AG04450 (cell line): ENCODE data around the gene GRB7. TPM values are rescaled to one million over a fixed set of nuclear protein-coding genes. Genes with fewer than 3 reads are reported as not detected.

Source experiments
- CTCF ChIA-PET: fragments of 300-600, 350-600 bp; formaldehyde crosslinking; extraction: SDS; loops from one replicate; lab custom pipeline; 2022; ENCODE audit warnings: antibody characterized with exemption, inconsistent platforms; lab: Charles Lee
- POLR2A ChIA-PET: fragments of 350-600 bp; formaldehyde crosslinking; extraction: SDS; loops from one replicate; lab custom pipeline; 2021; ENCODE audit warnings: antibody characterized with exemption, inconsistent platforms; lab: Yijun Ruan, JAX
- DNase-seq: peaks from one replicate; pipeline ENCODE4 v3.0.0-alpha.2; 2011; ENCODE audit warnings: low read depth, low spot score
- H3K27ac ChIP-seq: one replicate; pipeline ENCODE4 v1.5.1; 2012; ENCODE audit warnings: low read depth, low read length, control low read depth
- H3K27me3 ChIP-seq: one replicate; pipeline ENCODE4 v1.6.0; 2012; ENCODE audit warnings: low read length; ENCODE audit not compliant: control insufficient read depth, insufficient read depth
- H3K4me3 ChIP-seq: 2 replicates; pipeline ENCODE4 v1.5.1; 2011; ENCODE audit warnings: mild to moderate bottlenecking, low read depth, low read length, control low read depth
- H3K9me3 ChIP-seq: 2 replicates; pipeline ENCODE4 v1.5.1; 2012; ENCODE audit warnings: low read length; ENCODE audit not compliant: control insufficient read depth, insufficient read depth
- CTCF ChIP-seq: IDR thresholded peaks from 2 replicates; pipeline ENCODE4 v1.5.1; 2011; ENCODE audit warnings: low read depth, low read length, control low read depth, inconsistent platforms
- polyA plus RNA-seq: library from polyadenylated mRNA; depleted of rRNA; stranded (reverse); fragments of >200 nt; gene quantifications from 2 replicates; pipeline ENCODE4 v1.2.3, GENCODE V29; 2011

The GRB7 gene
- polyA plus RNA-seq, 1 experiment = 0.05 TPM

DNA sequence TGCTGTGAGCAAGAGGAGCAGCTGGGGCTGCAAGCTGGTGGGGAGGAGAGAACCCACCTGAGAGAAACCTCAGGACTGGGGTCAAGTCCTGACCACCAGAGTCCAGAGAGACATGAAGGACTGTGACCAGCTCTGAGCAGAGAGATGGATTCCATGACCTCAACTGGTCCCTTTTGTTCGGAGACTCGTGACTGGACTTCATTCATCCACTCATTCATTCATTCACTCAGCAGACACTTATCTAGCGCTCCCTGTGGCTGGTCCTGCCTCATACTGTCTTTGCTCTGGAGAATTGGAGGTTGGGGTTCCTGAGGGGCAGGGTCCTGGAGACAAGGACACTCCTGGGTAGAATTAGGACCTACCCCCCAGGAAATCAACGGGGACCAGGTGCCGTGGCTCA is 33.8 kb upstream of the GRB7 start:
- no peak for TF ChIP-seq CTCF
- DNase-seq = no peak
- no peak overlapping the region for H3K27ac ChIP-seq
- H3K27me3 ChIP-seq = no peaks in the 10 kb centered on the region
- CTCF ChIA-PET = interaction anchor here (2.7 kb wide), 1 partner anchor 26 kb away, joined by 20 read pairs; the partner anchor contains the start of gene MIEN1
- POLR2A ChIA-PET = interaction anchor here (1.2 kb wide), 1 partner anchor 27 kb away, joined by 3 read pairs; the partner anchor contains the start of gene MIEN1
- H3K4me3 ChIP-seq = no peak overlapping the region
- H3K9me3 ChIP-seq = no peaks in the 10 kb centered on the region

- H3K9me3 ChIP-seq = no peaks in the 10 kb centered on the region
- ChIA-PET POLR2A (no interaction called here), CTCF (interaction anchor here (0.6 to 2.7 kb wide), 3 partner anchors 13 to 25 kb away, joined by 3 to 20 read pairs (median 3); partner anchors contain the start of gene MIEN1)
- no peak overlapping the region for H3K4me3 ChIP-seq
- peak; percentile 56 for TF ChIP-seq CTCF
- H3K27me3 ChIP-seq = no peaks in the 10 kb centered on the region
- H3K27ac ChIP-seq = no peak overlapping the region
- no peak for DNase-seq
Observed at GRCh38 chr17:39704821-39705551, 32.8 kb upstream of the GRB7 start.

DNA sequence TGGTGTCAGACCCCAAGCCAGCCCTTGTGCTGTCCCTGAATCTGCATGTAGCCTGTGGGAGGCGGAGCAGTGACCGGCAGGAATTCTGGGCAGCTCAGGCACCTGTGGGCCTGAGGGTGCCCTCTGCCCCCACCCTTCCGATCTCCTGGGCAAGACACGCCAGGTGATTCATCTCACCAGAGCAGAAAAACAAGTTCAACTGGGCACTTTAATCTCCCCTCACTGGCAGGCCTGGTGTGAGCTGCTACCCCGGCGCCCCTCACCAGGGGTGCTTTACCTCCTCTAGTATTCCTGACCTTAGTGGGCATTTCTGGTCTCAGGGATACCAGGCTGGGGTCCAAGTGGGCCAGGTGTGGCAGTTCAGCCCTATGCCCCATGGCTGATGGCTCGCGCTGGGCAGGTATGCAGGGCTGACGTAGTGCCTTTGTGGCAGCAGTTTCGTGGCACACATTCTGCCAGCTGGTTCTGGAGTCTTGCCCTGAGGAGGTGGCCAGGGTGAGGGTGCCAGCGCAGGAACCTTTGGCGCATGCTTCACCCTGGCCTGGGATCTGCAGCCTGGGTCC is 31.9 kb upstream of the GRB7 start:
- no peaks in the 10 kb centered on the region for H3K27me3 ChIP-seq
- ChIA-PET CTCF (interaction anchor here (0.9 kb wide), 1 partner anchor 13 kb away, joined by 3 read pairs; no protein-coding TSS in a partner anchor), POLR2A (no interaction called here)
- no peak overlapping the region for H3K4me3 ChIP-seq
- H3K27ac ChIP-seq = no peak overlapping the region
- no peak for TF ChIP-seq CTCF
- DNase-seq = no peak
- no peaks in the 10 kb centered on the region for H3K9me3 ChIP-seq

GRCh38 chr17:39706383-39706782 is 31.4 kb upstream of the GRB7 start:
- POLR2A ChIA-PET = no interaction called here
- H3K4me3 ChIP-seq = no peak overlapping the region
- no peak overlapping the region for H3K27ac ChIP-seq
- no peaks in the 10 kb centered on the region for H3K27me3 ChIP-seq
- CTCF ChIA-PET = no interaction called here
- TF ChIP-seq CTCF = no peak
- no peak for DNase-seq
- no peaks in the 10 kb centered on the region for H3K9me3 ChIP-seq

DNA sequence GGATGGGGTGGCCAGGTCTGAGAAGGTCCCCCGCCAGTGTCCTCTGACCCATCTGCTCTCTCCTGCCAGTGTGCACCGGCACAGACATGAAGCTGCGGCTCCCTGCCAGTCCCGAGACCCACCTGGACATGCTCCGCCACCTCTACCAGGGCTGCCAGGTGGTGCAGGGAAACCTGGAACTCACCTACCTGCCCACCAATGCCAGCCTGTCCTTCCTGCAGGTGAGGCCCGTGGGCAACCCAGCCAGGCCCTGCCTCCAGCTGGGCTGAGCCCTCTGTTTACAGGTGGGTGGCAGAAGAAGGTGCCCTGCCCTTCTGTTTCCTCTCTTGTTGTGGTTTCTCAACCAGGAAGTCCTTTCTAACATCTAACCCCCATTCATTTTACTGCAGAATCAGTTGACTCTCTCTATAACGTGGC is 30.8 kb upstream of the GRB7 start:
- Histone ChIP-seq H3K4me3 (no peak overlapping the region), H3K27me3 (no peaks in the 10 kb centered on the region), H3K9me3 (no peaks in the 10 kb centered on the region), H3K27ac (no peak overlapping the region)
- CTCF ChIA-PET = no interaction called here
- DNase-seq = no peak
- POLR2A ChIA-PET = interaction anchor here (0.7 kb wide), 1 partner anchor 23 kb away, joined by 4 read pairs; the partner anchor contains the start of gene MIEN1
- no peak for TF ChIP-seq CTCF
